ENCODE data around the gene TMEM175. TPM values are rescaled to one million over a fixed set of nuclear protein-coding genes. Genes with fewer than 3 reads are reported as not detected.

Gene TMEM175
- 10 to 100 TPM; 12.0 to 31.3 (median 27.3) TPM for total RNA-seq

- in situ Hi-C loops (cut with MboI; ENCODE audit: low pct_unique_long_range_greater_than_20kb in 2 of 9, low sequenced_read_pairs in 9 of 9, unreplicated experiment in 9 of 9), result no loop called here
- Histone ChIP-seq H3K27ac (peak within 1 kb of the TSS; percentile 72 to 89), H3K4me3 (peak within 1 kb of the TSS; percentile 72 to 86 (median 77)), H3K4me1 (replicated peaks in 1 of 2) (peaks cover 10 to 18% of the 10 kb centered on the region in 2 donors)
- ATAC-seq (replicated peaks in 6 of 8), result peak; percentile 89 to 98 (median 95)
- 0 to 3% (median 1%) methylated on average over 5 to 37 of the region's 99 CpGs; no CpG with 5 or more reads in 2 of the 10 experiments for WGBS, 10 experiments
Measured at GRCh38 chr4:931960-932712, at the start of gene TMEM175, which contains the start of gene GAK. TSS of gene TMEM175 (plus strand) at chr4:932460. CDS start at chr4:947740, 15,280 bp downstream. TSS of gene GAK (minus strand) at chr4:932316. CDS start at chr4:932187, 129 bp downstream.

GRCh38 chr4:882646-883045, 49.6 kb upstream of the TMEM175 start:
- H3K27ac ChIP-seq, result no peak overlapping the region
- no peak for ATAC-seq (replicated peaks in 6 of 8)
- WGBS, 10 experiments, result 100% methylated on average over 3 to 5 of the region's 22 CpGs; no CpG with 5 or more reads in 8 of the 10 experiments
- H3K4me3 ChIP-seq, result no peak overlapping the region
- H3K4me1 ChIP-seq (replicated peaks in 1 of 2), result no peaks in the 10 kb centered on the region
- in situ Hi-C loops (cut with MboI; ENCODE audit: low pct_unique_long_range_greater_than_20kb in 2 of 9, low sequenced_read_pairs in 9 of 9, unreplicated experiment in 9 of 9), result no loop called here

GRCh38 chr4:883377-884095, 48.7 kb upstream of the TMEM175 start:
- Histone ChIP-seq H3K27ac (no peak overlapping the region), H3K4me3 (no peak overlapping the region), H3K4me1 (replicated peaks in 1 of 2) (no peaks in the 10 kb centered on the region)
- ATAC-seq (replicated peaks in 6 of 8), result no peak
- WGBS, 10 experiments, result 71 to 100% (median 90%) methylated on average over 1 to 4 of the region's 26 CpGs; no CpG with 5 or more reads in 5 of the 10 experiments
- in situ Hi-C loops (cut with MboI; ENCODE audit: low pct_unique_long_range_greater_than_20kb in 2 of 9, low sequenced_read_pairs in 9 of 9, unreplicated experiment in 9 of 9), result no loop called here

GRCh38 chr4:884259-884658, 48.0 kb upstream of the TMEM175 start:
- in situ Hi-C loops (cut with MboI; ENCODE audit: low pct_unique_long_range_greater_than_20kb in 2 of 9, low sequenced_read_pairs in 9 of 9, unreplicated experiment in 9 of 9), result no loop called here
- Histone ChIP-seq H3K27ac (no peak overlapping the region), H3K4me1 (replicated peaks in 1 of 2) (no peaks in the 10 kb centered on the region), H3K4me3 (no peak overlapping the region)
- 60 to 100% (median 83%) methylated on average over 1 to 4 of the region's 15 CpGs; no CpG with 5 or more reads in 6 of the 10 experiments for WGBS, 10 experiments
- ATAC-seq (replicated peaks in 6 of 8), result no peak

- H3K4me3 ChIP-seq, result no peak overlapping the region
- H3K27ac ChIP-seq, result no peak overlapping the region
- ATAC-seq (replicated peaks in 6 of 8), result no peak
- in situ Hi-C loops (cut with MboI; ENCODE audit: low pct_unique_long_range_greater_than_20kb in 2 of 9, low sequenced_read_pairs in 9 of 9, unreplicated experiment in 9 of 9), result no loop called here
- 78 to 100% (median 89%) methylated on average over 5 to 20 of the region's 24 CpGs; no CpG with 5 or more reads in 3 of the 10 experiments for WGBS, 10 experiments
- H3K4me1 ChIP-seq (replicated peaks in 1 of 2), result no peaks in the 10 kb centered on the region
Measured at GRCh38 chr4:884896-885295, 47.4 kb upstream of the TMEM175 start.

- Histone ChIP-seq H3K4me3 (no peak overlapping the region), H3K4me1 (replicated peaks in 1 of 2) (no peaks in the 10 kb centered on the region), H3K27ac (no peak overlapping the region)
- in situ Hi-C loops (cut with MboI; ENCODE audit: low pct_unique_long_range_greater_than_20kb in 2 of 9, low sequenced_read_pairs in 9 of 9, unreplicated experiment in 9 of 9), result no loop called here
- no peak for ATAC-seq (replicated peaks in 6 of 8)
- WGBS, 10 experiments, result 80 to 100% (median 93%) methylated on average over 1 to 4 of the region's 10 CpGs; no CpG with 5 or more reads in 5 of the 10 experiments
Measured at GRCh38 chr4:885353-885752, 46.9 kb upstream of the TMEM175 start.

- H3K27ac ChIP-seq, result no peak overlapping the region
- ATAC-seq (replicated peaks in 6 of 8), result no peak
- no peaks in the 10 kb centered on the region for H3K4me1 ChIP-seq (replicated peaks in 1 of 2)
- WGBS, 10 experiments, result 60 to 100% (median 88%) methylated on average over 1 to 7 of the region's 9 CpGs; no CpG with 5 or more reads in 5 of the 10 experiments
- in situ Hi-C loops (cut with MboI; ENCODE audit: low pct_unique_long_range_greater_than_20kb in 2 of 9, low sequenced_read_pairs in 9 of 9, unreplicated experiment in 9 of 9), result no loop called here
- H3K4me3 ChIP-seq, result no peak overlapping the region
Measured at GRCh38 chr4:886244-886643, 46.0 kb upstream of the TMEM175 start.

- in situ Hi-C loops (cut with MboI; ENCODE audit: low pct_unique_long_range_greater_than_20kb in 2 of 9, low sequenced_read_pairs in 9 of 9, unreplicated experiment in 9 of 9), result no loop called here
- H3K4me1 ChIP-seq (replicated peaks in 1 of 2), result no peaks in the 10 kb centered on the region
- WGBS, 10 experiments, result 95 to 100% (median 97%) methylated on average over 4 to 46 of the region's 63 CpGs
- H3K27ac ChIP-seq, result no peak overlapping the region
- no peak overlapping the region for H3K4me3 ChIP-seq
- no peak for ATAC-seq (replicated peaks in 6 of 8)
Measured at GRCh38 chr4:887034-887763, 45.1 kb upstream of the TMEM175 start.

GRCh38 chr4:888029-888428, 44.2 kb upstream of the TMEM175 start:
- Histone ChIP-seq H3K27ac (no peak overlapping the region), H3K4me3 (no peak overlapping the region), H3K4me1 (replicated peaks in 1 of 2) (no peaks in the 10 kb centered on the region)
- ATAC-seq (replicated peaks in 6 of 8), result no peak
- 95 to 100% (median 97%) methylated on average over 13 to 20 of the region's 23 CpGs; no CpG with 5 or more reads in 7 of the 10 experiments for WGBS, 10 experiments
- in situ Hi-C loops (cut with MboI; ENCODE audit: low pct_unique_long_range_greater_than_20kb in 2 of 9, low sequenced_read_pairs in 9 of 9, unreplicated experiment in 9 of 9), result no loop called here

GRCh38 chr4:889516-889915, 42.7 kb upstream of the TMEM175 start:
- Histone ChIP-seq H3K4me1 (replicated peaks in 1 of 2) (no peaks in the 10 kb centered on the region), H3K27ac (no peak overlapping the region), H3K4me3 (no peak overlapping the region)
- WGBS, 10 experiments, result 100% methylated on average over 1 of the region's 16 CpGs; no CpG with 5 or more reads in 9 of the 10 experiments
- ATAC-seq (replicated peaks in 6 of 8), result peak in 2 of 8 experiments; percentile 3 to 8
- in situ Hi-C loops (cut with MboI; ENCODE audit: low pct_unique_long_range_greater_than_20kb in 2 of 9, low sequenced_read_pairs in 9 of 9, unreplicated experiment in 9 of 9), result no loop called here

GRCh38 chr4:890036-890695, 42.1 kb upstream of the TMEM175 start:
- Histone ChIP-seq H3K4me1 (replicated peaks in 1 of 2) (no peaks in the 10 kb centered on the region), H3K27ac (no peak overlapping the region), H3K4me3 (no peak overlapping the region)
- 60 to 100% (median 100%) methylated on average over 1 to 4 of the region's 22 CpGs; no CpG with 5 or more reads in 6 of the 10 experiments for WGBS, 10 experiments
- in situ Hi-C loops (cut with MboI; ENCODE audit: low pct_unique_long_range_greater_than_20kb in 2 of 9, low sequenced_read_pairs in 9 of 9, unreplicated experiment in 9 of 9), result no loop called here
- ATAC-seq (replicated peaks in 6 of 8), result no peak

- H3K4me3 ChIP-seq, result no peak overlapping the region
- H3K4me1 ChIP-seq (replicated peaks in 1 of 2), result no peaks in the 10 kb centered on the region
- peak in 4 of 8 experiments; percentile 13 to 38 (median 20) for ATAC-seq (replicated peaks in 6 of 8)
- 71 to 100% (median 86%) methylated on average over 2 to 6 of the region's 10 CpGs; no CpG with 5 or more reads in 5 of the 10 experiments for WGBS, 10 experiments
- H3K27ac ChIP-seq, result no peak overlapping the region
- in situ Hi-C loops (cut with MboI; ENCODE audit: low pct_unique_long_range_greater_than_20kb in 2 of 9, low sequenced_read_pairs in 9 of 9, unreplicated experiment in 9 of 9), result no loop called here
Measured at GRCh38 chr4:891747-892146, 40.5 kb upstream of the TMEM175 start.

Data from motor neuron (in vitro differentiated cells).